IPS-15b (cell line): ENCODE measurements around the gene ACADL.
A peak's percentile ranks its signal among the peaks of the same experiment; 100 is the strongest.

Experiments
- H3K27me3 ChIP-seq: one replicate; pipeline ENCODE4 v1.6.1; 2013; ENCODE audit warnings: low read length; ENCODE audit not compliant: control insufficient read depth, insufficient read depth
- H3K36me3 ChIP-seq: one replicate; pipeline ENCODE4 v1.6.1; 2013; ENCODE audit warnings: low read length; ENCODE audit not compliant: control insufficient read depth, insufficient read depth
- H3K4me1 ChIP-seq: one replicate; pipeline ENCODE4 v1.6.1; 2013; ENCODE audit warnings: mild to moderate bottlenecking, low read length; ENCODE audit not compliant: control insufficient read depth, insufficient read depth
- H3K4me3 ChIP-seq: one replicate; pipeline ENCODE4 v1.5.1; 2013; ENCODE audit warnings: low read depth, low read length
- H3K9ac ChIP-seq: one replicate; pipeline ENCODE4 v1.6.1; 2013; ENCODE audit warnings: low read depth, mild to moderate bottlenecking, low read length
- H3K9me3 ChIP-seq: one replicate; pipeline ENCODE4 v1.6.1; 2013; ENCODE audit warnings: mild to moderate bottlenecking, low read length; ENCODE audit not compliant: control insufficient read depth, insufficient read depth

The ACADL gene

GRCh38 chr2:210224941-210225672, at the start of gene ACADL:
ACADL (minus strand) TSS chr2:210225447; CDS start chr2:210225263, 184 bp downstream.
- H3K27me3 ChIP-seq = peaks cover 36% of the 10 kb centered on the region
- H3K4me1 ChIP-seq = no peaks in the 10 kb centered on the region
- no peaks in the 10 kb centered on the region for H3K36me3 ChIP-seq
- peak within 1 kb of the TSS; percentile 4 for H3K9ac ChIP-seq
- H3K4me3 ChIP-seq = peak within 1 kb of the TSS; percentile 76
- no peaks in the 10 kb centered on the region for H3K9me3 ChIP-seq

DNA sequence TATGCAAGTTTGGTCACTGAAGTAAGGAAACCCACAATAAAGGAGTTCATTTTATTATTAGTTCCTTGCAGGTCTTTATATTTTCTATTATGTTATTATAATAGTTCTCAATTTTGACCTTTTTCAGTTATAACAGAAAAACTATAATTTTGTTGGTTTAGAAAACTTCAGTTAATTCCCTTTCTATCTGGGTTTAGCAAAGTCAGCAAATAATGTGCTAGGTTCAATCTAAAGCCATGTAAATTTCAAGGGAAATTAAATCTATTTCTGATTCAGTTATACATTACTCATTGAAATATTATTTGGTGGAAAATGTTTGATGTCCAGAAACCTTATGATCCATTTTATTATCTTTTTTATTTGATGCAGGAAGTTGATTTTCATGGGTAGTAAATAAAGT, 46.1 kb upstream of the ACADL start:
- Histone ChIP-seq H3K4me1 (no peaks in the 10 kb centered on the region), H3K9ac (no peak overlapping the region), H3K4me3 (no peak overlapping the region), H3K9me3 (no peaks in the 10 kb centered on the region), H3K27me3 (no peaks in the 10 kb centered on the region), H3K36me3 (no peaks in the 10 kb centered on the region)

DNA sequence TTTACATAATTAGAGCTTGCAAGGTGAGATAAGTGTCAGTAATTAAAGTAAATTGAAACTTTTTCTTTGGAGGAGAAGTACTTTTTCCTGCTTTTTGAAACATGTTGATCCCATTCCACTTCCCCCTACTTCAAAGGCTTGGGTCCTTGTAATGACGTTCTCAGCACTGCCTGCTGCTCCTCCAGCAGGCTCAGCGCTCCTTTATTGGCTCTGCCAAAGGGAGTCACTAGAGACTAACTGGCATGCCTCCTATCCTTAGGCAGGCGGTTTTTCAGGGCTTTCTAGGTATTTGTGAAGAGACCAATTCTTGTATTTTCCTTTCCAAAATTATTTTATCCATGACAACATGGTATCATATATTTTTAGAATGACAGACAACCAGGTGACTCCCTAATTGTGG, 43.9 kb upstream of the ACADL start:
- H3K4me1 ChIP-seq = no peaks in the 10 kb centered on the region
- no peaks in the 10 kb centered on the region for H3K9me3 ChIP-seq
- H3K9ac ChIP-seq = no peak overlapping the region
- no peaks in the 10 kb centered on the region for H3K27me3 ChIP-seq
- no peaks in the 10 kb centered on the region for H3K36me3 ChIP-seq
- no peak overlapping the region for H3K4me3 ChIP-seq

GRCh38 chr2:210268281-210268680, 43.0 kb upstream of the ACADL start:
- H3K27me3 ChIP-seq = no peaks in the 10 kb centered on the region
- no peaks in the 10 kb centered on the region for H3K4me1 ChIP-seq
- H3K9me3 ChIP-seq = no peaks in the 10 kb centered on the region
- no peak overlapping the region for H3K9ac ChIP-seq
- H3K36me3 ChIP-seq = no peaks in the 10 kb centered on the region
- H3K4me3 ChIP-seq = no peak overlapping the region

DNA sequence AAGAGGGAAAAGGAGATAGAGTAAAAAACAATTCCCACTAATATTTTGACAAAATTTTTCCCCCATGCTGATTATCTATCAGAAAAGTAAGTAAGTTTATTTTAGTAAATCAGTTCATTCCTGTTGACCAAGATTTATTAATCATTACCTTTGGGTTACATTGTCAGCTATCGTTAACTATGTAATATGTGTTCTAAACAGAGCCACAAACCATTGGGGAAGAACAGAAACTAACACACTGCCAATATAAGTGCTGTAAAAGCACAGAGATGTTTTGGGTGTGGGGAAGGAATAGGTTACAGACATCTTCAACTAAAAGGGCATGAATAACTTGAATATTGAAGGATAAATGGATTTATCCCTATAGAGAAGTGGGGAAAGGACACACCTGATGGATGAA, 42.5 kb upstream of the ACADL start:
- Histone ChIP-seq H3K4me3 (no peak overlapping the region), H3K4me1 (no peaks in the 10 kb centered on the region), H3K9ac (no peak overlapping the region), H3K9me3 (no peaks in the 10 kb centered on the region), H3K27me3 (no peaks in the 10 kb centered on the region), H3K36me3 (no peaks in the 10 kb centered on the region)

DNA sequence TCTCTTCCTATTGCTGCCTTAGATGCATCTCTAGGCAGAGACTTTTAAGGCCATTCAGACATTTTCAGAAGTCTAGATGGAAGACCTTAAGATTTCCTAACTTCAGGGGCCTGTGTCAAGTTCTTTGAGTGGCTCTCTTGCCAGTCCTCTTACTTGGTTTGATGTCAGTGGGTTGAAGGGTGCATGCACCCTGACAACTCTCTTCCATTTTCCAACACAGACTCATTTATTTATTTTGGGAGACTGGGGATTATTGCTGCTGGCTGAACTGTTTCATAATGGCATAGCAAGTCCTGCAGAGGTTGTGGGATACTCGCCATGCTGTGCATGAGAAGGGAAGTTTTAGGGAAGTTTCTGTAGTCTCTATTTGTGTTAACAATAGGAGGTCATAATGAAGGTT, 39.0 kb upstream of the ACADL start:
- H3K4me3 ChIP-seq = no peak overlapping the region
- H3K27me3 ChIP-seq = no peaks in the 10 kb centered on the region
- no peaks in the 10 kb centered on the region for H3K36me3 ChIP-seq
- no peaks in the 10 kb centered on the region for H3K4me1 ChIP-seq
- H3K9ac ChIP-seq = no peak overlapping the region
- H3K9me3 ChIP-seq = no peaks in the 10 kb centered on the region

- Histone ChIP-seq H3K4me1 (no peaks in the 10 kb centered on the region), H3K9ac (no peak overlapping the region), H3K9me3 (no peaks in the 10 kb centered on the region), H3K4me3 (no peak overlapping the region), H3K27me3 (no peaks in the 10 kb centered on the region), H3K36me3 (no peaks in the 10 kb centered on the region)
Observed at GRCh38 chr2:210263841-210264240, 38.6 kb upstream of the ACADL start.

DNA sequence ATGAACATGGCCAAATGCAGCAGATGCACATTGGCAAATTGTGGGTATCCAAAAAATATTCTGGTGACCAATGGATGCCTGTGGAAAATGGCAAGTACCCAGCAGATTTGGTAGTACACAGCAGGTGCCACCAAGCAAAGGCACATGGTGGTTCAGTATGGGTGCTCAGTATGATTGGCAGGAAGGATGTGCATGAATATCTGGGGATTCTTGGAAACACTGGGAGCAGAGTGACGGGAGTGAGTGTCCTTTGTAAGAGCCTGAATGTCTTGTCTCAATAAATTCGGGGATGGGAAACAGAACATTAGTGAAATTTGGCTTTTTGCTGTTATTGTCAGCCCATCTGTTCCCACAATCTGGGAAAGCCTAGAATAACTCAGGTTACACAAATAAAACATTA, 36.8 kb upstream of the ACADL start:
- Histone ChIP-seq H3K9ac (no peak overlapping the region), H3K9me3 (no peaks in the 10 kb centered on the region), H3K36me3 (no peaks in the 10 kb centered on the region), H3K4me1 (no peaks in the 10 kb centered on the region), H3K27me3 (no peaks in the 10 kb centered on the region), H3K4me3 (no peak overlapping the region)

DNA sequence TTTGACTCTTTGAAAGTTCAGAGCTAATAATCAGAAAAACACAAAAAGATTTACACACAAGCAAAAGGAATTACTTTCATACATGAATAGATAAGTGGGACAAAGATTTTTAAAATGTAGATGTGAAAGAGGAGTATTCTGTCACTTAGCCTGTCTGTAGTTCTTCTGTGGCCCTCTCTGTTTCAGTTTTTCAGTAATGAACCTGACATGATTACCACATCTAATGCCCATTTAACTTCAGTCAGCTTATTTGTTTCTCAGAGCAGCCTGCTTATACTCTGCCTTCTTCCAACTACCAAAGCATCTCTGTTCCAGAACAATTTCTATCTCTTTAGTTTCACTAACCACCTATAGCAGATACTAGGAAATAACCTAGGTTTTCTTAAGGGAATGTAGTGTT, 34.4 kb upstream of the ACADL start:
- H3K27me3 ChIP-seq = no peaks in the 10 kb centered on the region

GRCh38 chr2:210252699-210253606, 27.7 kb upstream of the ACADL start:
- no peak overlapping the region for H3K4me3 ChIP-seq
- H3K9ac ChIP-seq = no peak overlapping the region
- no peaks in the 10 kb centered on the region for H3K9me3 ChIP-seq
- H3K36me3 ChIP-seq = no peaks in the 10 kb centered on the region
- H3K4me1 ChIP-seq = peaks cover 3% of the 10 kb centered on the region
- no peaks in the 10 kb centered on the region for H3K27me3 ChIP-seq

More for the DNA sequence above, 34.4 kb upstream of the ACADL start:
- no peak overlapping the region for H3K9ac ChIP-seq
- H3K9me3 ChIP-seq = no peaks in the 10 kb centered on the region
- H3K4me1 ChIP-seq = no peaks in the 10 kb centered on the region
- H3K4me3 ChIP-seq = no peak overlapping the region
- no peaks in the 10 kb centered on the region for H3K36me3 ChIP-seq

DNA sequence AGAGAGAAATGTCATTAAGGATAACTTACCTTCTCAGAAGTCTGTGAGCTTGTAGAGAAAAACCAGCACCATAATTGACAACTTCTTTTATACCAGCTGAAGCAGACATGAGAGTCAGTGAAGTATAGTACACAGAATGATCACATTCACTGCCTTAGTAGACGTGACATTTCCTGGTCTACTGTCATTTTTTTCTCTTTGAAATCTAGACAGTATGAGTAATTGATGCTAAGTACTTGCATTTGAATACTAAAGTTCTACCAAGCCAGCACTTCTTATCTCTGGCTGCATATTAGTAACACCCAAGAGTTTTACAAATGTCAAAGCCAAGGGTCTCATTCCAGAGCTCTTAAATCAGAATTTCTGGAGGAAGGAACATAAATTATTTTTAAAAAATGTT, 25.4 kb upstream of the ACADL start:
- Histone ChIP-seq H3K27me3 (no peaks in the 10 kb centered on the region), H3K36me3 (no peaks in the 10 kb centered on the region), H3K9ac (no peak overlapping the region), H3K4me1 (peaks cover 3% of the 10 kb centered on the region), H3K9me3 (no peaks in the 10 kb centered on the region), H3K4me3 (no peak overlapping the region)

DNA sequence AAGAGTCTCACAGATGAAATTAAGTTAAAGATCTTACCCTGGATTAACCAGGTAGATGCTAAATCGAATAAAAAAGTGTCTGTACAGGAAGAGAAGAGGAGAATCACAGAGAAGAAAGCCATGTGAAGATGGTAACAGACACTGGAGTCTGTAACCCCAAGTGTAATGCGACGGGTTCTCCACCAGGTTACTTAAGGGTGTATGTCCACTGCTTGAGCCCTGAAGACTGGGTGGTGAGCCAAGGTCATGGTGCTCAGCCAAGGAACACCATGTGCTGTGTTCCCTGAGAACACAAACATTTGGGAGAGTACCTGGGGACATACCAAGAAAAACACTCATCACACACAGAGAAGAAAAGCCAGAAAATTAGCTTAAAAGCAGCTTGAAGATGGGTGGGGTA, 8.2 kb upstream of the ACADL start:
- Histone ChIP-seq H3K27me3 (no peaks in the 10 kb centered on the region), H3K9ac (no peak overlapping the region), H3K36me3 (no peaks in the 10 kb centered on the region), H3K4me3 (no peak overlapping the region), H3K9me3 (no peaks in the 10 kb centered on the region), H3K4me1 (no peaks in the 10 kb centered on the region)
